CD4-positive, alpha-beta T cell treated with Interleukin-1 beta for 1 hour (primary cell): ENCODE results near the gene A1BG.
"Not testable (repeated sequence)": the region's sequence is repeated elsewhere in the genome, so short reads cannot be mapped to it uniquely, and the experiment has no call there.

Experiments used
- DNase-seq, 2 donors: peaks; one replicate each; pipeline ENCODE4 v3.0.0-alpha.2; 2020 to 2022

Gene A1BG

DNA sequence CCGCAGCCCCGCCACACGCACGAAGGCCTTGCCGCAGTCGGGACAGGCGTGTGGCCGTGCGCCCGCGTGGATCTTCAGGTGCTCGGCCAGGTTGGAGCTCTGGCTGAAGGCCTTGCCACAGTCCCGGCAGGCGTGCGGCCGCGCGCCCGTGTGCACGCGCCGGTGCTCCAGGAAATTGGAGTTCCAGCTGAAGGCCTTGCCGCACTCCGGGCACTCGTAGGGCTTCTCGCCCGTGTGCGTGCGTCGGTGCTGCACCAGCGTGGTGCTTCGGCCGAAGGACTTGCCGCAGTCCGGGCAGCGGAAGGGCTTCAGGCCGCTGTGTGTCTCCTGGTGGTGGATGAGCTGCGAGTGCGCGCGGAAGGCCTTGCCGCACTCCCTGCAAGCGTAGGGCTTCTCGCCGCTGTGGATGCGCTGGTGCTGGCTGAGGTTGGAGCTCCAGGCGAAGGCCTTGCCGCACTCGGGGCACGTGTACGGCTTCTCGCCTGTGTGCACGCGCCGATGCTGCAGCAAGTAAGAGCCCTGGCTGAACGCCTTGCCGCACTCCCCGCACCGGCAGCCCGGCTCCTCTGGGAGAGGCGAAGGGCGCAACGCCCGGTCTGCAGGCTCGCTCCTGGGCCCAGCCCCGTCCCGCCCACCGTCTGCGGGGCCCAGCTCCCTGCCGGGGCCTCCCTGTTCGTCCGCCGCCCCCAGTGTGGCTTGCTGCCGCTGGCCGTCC, 3.6 kb upstream of the A1BG start:
- DNase-seq, result no peak

DNA sequence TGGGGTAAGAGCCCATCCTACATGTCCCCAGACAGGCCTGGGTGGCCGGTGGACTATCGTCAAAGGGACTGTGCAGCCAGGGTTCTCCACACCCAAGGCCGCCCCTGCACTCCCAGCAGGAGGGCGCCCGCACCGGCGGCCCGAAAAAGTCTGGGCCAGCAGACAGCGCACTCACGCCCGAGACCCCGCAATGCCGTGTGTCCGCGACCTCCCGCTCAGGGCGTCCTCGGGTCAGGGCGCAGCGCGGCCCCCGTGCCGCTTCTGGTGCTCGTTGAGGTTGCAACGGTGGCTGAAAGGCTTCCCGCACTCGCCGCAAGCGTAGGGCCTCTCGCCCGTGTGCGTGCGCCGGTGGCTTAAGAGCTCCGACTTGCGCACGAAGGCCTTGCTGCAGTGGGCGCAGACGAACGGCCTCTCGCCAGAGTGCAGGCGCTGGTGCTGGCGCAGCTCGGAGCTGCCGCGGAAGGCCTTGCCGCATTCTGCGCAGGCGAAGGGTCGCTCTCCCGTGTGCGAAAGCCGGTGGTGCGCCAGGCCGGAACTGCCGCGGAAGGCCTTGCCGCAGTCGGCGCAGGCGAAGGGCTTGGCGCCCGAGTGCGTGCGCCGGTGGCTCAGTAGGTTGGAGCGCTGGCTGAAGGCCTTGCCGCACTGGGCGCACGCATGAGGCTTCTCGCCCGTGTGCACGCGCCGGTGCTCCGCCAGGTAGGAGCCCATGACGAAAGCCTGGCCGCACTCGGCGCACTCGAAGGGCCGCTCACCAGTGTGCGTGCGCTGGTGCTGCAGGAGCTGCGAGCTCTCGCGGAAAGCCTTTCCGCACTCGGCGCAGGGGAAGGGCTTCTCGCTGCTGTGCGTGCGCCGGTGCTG, 2.8 kb upstream of the A1BG start:
- peak; percentile 22 for DNase-seq

DNA sequence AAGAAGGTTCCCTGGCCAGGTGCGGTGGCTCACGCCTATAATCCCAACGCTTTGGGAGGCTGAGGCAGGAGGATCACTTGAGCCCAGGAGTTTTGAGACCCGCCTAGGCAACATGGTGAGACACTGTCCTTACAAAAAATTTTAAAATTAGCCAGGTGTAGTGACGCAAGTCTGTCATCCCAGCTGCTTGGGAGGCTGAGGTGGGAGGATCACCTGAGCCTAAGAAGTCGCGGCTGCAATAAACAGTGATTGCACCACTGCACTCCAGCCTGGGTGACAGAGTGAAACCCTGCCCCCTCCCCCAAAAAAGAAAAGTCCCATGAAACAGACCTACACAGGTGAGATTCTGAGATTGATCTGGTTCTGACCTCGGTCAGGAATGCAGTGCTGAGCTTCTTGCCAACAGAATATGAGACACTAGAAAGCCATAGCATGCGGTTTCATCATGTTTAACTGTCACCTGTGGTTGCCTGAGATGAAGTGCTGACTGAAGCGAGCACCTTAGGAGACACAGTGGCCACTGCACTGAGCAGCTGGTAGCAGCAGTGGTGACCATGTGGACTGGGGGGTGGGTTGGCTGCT, 2.0 kb upstream of the A1BG start:
- no peak for DNase-seq

DNA sequence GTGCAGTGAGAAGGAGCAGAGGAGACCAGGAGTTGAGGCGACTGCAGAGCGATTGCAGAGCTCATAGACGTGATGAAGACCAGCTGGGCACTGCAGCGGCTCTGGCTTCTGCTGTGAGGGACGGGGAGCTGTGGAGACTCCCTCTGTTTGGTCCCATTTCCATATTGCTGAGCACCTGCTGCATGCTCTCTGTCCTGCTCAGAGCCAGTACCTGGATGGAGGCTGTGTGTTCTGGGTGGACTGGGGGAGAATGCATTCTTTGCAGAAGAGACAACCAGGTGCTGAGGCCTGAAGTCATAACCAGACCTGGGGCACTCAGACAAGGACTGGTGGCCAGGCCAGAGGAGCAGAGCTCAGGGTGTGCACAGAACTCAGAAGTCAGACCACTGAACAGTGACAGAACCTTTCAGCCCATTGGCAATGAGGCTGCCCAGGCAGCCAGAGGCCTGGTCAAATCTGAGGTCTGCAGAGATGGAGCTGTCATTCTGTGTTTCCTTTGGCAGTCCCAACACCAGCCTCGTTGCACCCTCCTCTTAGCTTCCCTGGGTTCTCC, 1.3 kb upstream of the A1BG start:
- DNase-seq, result no peak

DNA sequence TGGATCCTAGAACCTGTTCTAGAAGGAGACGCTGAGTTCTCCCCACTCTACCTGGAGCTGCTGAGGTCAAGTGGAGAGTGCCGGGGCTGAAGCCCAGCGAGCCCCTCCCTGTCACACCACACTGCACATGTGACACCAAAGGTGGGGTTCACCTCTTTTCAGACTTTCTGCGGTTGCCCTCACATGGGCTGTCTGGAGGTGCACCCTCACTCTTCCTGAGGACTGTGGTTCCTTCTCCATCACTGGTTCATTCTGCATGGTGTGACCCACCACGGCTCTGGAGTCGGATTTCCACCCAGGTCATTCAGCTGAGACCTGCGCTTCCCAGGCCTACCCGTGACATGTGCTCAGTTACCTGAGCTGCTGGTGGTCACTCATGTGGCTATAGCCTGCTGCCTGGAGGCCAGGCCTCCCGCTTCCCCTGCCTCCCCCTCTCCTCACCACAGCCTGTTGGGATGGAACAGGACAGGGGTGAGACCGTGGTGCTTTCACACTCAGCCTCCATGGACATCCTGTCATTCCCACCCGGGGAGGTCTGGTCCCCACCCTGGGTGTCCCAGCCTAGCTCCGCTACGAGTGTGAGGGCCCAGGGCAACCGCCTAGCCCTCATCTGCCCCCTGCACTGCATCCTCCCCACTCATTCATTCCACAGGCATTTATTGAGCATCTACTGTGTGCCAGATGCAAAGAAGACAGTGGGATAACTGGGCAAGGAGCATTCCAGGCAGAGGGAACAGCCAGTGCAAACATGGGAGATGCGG, 605 bp upstream of the A1BG start:
- DNase-seq, result no peak

DNA sequence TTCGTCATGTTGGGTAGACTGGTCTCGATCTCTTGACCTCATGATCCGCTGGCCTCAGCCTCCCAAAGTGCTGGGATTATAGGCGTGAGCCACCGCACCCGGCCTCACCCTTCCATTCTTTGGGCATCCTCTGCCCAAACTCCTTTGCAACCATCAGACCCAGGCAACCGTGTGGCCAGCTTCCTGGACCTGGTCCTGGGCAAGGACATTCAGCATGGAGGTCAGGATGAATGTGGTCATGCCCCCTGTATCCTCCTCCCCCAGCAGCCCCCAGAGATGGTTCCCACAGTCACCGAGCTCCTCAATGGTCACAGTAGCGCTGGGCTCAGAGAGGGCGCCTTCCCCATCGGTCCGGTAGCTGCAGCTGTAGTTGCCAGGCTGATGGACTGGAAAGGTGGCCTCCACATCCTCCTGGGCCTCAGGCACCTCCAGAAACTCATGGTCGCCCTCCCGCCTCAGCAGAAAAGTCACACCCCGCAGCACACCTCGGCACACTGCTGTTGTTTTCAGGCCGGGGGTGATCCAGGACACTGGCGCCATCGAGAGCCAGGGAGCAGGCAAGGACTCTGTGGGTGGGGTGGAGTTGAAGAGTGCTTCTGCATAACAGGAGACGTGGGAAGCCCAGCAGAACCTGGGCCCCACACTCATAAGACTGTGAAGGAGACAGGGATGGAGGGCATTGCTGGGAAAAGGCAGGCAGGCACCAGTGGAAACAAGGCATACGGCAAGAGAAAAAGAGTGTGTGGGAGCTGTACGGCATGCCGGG, 1.1 kb downstream of the A1BG start:
- no peak for DNase-seq

DNA sequence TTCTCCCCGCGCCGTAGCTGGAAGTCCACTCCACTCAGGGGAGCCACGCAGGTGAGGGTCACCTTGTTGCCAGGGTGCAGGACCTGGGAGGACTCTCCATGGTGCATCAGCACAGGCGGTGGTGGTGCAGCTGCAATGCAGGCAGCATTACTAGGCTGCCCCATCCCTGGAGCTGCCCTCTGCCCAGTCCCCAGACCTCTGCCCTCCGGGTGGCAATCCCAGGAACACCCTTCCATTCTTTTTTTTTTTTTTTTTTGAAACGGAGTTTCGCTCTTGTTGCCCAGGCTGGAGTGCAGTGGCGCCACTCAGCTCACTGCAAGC, 1.8 kb downstream of the A1BG start:
- no peak for DNase-seq

DNA sequence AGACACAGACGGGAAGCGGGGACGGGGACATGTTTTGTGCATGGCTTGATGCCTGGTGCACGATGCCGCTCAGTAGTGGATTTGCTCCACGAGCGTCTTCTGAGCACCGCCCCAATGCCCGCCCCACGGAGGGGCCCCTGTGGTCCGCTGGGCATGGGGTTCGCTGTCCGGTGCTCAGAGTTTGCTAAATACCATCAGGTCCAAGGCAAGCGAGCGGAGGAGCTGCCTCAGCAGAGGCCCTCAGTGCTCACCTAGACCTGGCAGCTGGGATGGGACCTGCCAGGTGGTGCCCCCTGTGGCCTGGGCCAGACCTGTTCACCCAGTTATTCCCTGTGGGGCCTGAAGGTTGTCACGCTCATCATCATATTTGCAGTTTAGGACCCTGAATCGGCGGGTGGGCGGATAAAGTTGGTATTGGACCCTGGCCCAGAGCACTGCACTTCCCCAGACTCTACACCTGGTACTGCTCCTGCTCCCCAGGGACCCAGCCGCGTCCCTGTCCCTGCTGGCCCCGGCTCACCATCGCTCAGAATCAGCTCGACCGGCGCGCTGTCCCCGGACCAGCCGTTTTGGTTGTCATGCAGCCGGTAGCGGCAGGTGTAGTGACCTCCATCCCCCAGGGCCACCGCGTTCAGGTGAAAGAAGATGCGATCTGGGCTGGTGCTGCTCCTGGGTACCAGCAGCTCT, 2.3 kb downstream of the A1BG start:
- DNase-seq, result no peak

DNA sequence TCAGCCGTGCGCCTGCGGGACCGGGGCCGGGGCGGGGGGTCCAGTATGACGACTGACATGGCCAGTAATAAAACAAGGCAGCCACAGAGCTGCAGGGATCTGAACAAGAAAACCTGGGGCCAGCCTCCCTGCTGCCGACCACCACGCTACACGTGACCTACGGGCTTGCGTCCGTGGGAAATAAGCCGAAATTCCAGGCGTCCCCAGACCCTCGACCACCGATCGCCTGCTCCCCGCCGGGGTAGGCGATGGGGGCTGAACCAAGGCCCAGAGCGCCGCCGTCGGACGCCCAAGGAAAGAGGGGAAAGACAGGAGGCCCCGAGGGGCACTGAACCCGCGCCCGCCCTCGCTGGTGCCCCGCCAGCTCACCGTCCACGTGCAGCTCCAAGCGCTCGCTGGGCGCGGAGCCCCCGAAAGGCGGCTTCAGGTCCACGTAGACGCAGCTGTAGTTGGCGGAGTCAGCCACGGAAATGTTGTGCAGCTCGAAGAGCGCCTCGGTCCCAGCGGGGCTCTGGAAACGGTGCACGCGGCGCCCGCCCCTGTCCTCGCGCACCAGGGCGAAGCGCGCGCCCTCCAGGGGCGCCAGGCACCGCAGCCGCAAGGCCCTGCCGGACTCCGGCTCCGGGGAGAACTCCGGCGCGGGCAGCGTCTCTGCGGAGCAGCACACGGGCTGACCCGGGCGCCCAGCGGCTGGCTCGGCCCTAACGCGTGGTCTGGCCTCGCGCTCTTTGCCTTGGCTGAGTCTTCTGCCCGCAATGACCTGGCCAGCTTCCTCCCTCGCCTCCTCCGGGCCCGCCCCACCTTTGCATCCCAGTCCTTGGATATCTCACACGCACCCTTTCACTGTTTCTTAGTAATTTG, 3.1 kb downstream of the A1BG start:
- DNase-seq, result no peak

DNA sequence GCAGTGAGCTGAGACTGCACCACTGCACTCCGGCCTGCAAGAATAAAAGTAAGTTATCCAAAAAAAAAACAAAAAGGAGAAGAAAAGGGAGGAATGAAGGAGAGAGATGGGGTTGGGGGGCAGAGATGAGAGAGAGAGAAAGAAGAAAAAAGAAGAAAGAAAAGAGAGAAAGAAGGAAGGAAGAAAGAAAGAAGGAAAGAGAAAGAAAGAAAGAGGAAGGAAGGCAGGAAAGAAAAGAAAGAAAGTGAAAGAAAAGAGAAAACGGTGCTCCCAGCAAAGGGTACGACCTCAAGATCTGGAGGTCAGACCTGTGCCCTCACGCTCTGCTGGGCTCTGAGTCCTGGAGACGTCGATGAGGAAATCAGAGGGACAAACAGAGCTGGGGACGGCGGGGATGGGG, 3.7 kb downstream of the A1BG start:
- no peak for DNase-seq

DNA sequence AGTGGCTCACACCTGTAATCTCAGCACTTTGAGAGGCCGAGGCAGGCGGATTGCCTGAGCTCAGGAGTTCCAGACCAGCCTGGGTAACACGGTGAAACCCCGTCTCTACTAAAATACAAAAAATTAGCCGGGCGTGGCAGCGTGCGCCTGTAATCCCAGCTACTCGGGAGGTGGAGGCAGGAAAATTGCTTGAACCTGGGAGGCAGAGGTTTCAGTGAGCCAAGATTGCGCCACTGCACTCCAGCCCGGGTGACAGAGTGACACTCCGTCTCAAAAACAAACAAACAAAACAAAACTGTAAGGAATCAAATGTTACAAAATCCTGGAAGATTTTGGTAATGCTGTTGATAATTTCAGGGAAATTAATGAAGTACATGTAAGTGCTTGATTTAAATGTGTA, 5.2 kb downstream of the A1BG start:
- DNase-seq, result not testable (repeated sequence)

DNA sequence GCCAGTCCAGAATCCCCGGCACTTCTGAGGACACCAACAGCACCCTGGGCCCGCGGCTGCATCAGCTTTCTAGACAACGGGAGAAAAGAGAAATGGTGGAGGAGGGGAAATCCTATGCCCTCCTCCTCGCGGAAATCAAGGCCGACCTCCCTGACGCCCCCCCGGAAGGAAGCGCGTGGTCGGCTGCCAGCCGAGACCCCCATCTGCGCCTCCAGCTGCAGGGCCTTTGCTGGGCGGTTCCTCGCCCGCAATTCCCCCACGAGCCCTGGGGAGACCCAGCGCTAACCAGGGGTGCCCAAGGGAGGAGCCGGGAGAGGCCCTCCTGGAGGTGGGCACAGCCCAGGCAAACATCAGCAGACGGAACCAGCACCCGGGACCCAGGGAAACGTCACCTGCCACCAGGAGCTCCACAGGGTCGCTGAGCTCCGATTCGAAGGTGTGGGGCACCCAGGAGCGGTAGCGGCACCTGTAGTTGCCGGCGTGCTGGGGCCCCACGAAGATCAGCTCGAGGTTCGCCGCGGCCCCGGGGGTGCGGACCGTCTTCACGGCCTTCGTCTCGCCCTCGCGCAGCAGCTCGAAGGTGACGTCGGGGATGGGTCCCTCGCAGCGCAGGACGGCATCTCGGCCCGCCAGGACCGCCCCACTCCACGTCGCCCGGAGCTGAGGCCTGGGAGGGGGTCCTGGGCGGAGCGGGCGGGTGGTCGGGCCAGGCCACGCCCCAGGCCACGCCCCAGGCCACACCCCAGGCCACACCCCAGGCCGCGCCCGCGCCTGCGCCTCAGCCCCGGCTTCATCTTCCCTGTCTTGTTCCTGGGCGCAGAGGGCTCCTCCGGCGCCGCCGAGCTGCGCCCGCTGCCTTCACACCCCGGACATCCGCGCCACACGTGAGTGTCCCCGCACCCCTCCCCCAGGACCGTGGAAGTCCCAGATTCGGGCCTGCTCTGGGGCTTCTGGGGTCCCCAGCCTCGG, 6.0 kb downstream of the A1BG start:
- DNase-seq, result peak; percentile 73 to 76

DNA sequence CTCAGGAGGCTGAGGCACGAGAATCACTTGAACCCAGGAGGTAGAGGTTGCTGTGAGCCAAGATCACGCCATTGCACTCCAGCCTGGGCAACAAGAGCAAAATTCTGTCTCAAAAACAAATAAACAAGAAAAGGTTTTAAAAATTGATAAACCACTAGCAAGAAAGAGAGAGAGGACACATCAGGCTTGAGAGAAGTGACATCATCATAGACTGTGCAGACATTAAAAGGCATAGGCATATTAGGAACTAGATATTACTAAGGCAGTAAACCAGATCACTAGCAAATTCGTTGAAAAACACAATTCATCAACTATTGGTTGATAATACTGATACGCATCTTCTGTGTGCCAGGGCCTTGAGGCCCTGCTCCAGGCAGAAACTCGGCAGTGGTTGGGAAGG, 7.7 kb downstream of the A1BG start:
- no peak for DNase-seq

DNA sequence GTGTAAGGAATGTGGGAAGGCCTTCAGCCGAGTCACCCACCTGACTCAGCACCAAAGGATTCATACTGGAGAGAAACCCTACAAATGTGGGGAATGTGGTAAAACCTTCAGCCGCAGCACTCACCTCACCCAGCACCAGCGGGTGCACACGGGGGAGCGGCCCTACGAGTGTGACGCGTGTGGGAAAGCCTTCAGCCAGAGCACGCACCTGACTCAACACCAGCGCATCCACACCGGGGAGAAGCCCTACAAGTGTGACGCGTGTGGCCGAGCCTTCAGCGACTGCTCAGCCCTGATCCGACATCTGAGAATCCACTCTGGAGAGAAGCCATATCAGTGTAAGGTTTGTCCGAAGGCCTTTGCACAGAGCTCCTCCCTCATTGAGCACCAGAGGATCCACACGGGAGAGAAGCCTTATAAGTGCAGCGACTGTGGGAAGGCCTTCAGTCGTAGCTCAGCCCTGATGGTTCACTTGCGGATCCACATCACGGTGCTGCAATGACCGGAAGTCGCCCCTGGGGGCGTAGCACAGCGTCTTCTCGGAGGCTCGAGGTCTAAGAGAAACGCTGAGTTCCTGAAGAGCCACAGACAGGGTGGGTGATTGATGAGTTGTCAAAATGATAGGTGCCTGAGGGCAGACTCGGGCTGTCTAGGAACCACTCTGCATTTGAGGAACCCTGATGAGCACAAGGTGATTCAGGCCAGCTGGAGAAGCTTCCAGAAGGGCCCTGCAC, 14.3 kb downstream of the A1BG start:
- DNase-seq, result no peak

DNA sequence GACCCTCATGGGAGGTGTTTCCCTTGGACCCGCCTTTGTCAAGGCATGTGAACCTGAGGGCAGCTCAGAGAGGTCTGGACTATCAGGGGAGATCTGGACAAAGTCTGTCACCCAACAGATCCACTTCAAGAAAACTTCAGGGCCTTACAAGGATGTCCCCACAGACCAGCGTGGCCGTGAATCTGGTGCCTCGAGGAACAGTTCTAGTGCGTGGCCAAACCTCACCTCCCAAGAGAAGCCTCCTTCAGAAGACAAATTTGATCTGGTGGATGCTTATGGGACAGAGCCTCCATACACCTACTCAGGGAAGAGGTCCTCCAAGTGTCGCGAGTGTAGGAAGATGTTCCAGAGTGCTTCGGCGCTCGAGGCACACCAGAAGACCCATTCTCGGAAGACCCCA, 15.0 kb downstream of the A1BG start:
- DNase-seq, result no peak

DNA sequence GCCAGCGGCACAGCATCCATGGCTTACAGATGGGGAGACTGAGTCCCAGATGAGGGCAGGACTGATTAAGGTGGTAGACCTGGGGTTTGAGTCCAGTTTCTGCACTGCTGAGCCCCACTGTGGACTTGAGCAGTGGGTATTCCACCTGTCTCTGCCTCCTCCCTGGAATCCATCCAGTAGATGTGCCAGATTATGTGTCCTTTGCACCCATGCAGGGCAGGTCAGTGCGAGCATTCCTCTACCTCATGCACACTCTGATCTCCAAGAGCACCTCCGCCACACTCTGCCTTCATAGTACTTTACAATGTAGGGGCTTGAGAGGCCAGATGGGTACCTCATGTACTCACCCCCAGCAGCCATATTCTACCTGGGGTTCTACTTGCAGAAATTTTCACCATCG, 16.5 kb downstream of the A1BG start:
- DNase-seq, result no peak

DNA sequence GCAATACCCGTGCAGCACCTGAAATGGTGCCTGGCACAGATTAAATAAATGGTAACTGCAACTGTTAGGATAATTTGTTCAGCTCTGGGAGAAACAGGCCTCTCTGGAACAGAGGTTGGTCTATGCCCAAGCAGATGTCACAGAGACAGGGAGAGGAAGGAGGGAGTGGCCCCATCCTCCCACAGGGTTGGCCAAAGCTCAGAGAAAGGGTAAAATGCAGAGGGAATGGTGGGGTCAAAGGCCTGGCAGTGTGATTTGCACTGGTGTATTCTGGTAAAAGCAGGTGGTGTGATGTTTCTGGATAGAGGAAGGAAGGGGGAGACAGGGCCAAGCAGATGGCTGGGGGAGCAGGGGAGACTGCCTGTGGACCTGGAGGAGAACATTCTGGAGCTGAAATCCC, 17.1 kb downstream of the A1BG start:
- no peak for DNase-seq

DNA sequence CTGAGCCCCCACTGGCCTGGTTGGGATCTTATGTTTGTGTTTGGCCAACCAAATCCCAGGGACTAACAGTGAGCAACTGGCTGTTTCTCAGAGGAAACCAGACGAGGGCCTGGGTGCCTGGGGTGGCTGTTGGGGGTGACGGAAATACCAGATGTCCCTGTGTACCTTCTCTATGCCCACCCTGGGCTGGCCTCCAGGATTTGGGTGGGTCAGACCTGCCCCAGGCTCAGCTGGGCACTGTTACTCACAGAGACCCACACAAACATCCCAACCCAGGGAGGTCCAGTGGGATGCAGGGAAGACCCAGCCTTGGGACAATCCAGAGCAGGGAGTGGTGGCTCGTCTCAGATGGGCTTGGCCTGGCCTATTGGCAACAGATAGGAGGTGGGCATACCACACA, 17.7 kb downstream of the A1BG start:
- no peak for DNase-seq
